Duodenal mucosa (tissue), 2 donors: ENCODE results near the gene MPZL2.

Experiments
- H3K27ac ChIP-seq: one replicate; pipeline ENCODE4 v1.7.0; 2013; ENCODE audit warnings: low read depth, low read length
- H3K27me3 ChIP-seq, 2 donors: one replicate each; pipeline ENCODE4 v1.7.0; 2013; ENCODE audit warnings: low read length in 2 of 2, control low read depth in 1 of 2; ENCODE audit not compliant: insufficient read depth in 2 of 2, control insufficient read depth in 1 of 2
- H3K36me3 ChIP-seq, 2 donors: one replicate each; pipeline ENCODE4 v1.7.0; 2013; ENCODE audit warnings: low read length in 2 of 2, control low read depth in 1 of 2; ENCODE audit not compliant: insufficient read depth in 2 of 2, control insufficient read depth in 1 of 2
- H3K4me1 ChIP-seq, 2 donors: one replicate each; pipeline ENCODE4 v1.7.0; 2013; ENCODE audit warnings: low read length in 2 of 2, control low read depth in 1 of 2; ENCODE audit not compliant: insufficient read depth in 2 of 2, control insufficient read depth in 1 of 2
- H3K4me3 ChIP-seq, 2 donors: one replicate each; pipeline ENCODE4 v1.7.0; 2013; ENCODE audit warnings: low read length in 2 of 2, low read depth in 1 of 2
- H3K9ac ChIP-seq, 2 donors: one replicate each; pipeline ENCODE4 v1.7.0; 2013; ENCODE audit warnings: low read length in 2 of 2, low read depth in 1 of 2
- H3K9me3 ChIP-seq, 2 donors: one replicate each; pipeline ENCODE4 v1.7.0; 2013; ENCODE audit warnings: low read length in 2 of 2, control low read depth in 1 of 2; ENCODE audit not compliant: control insufficient read depth in 1 of 2

Gene MPZL2

GRCh38 chr11:118207079-118207478 is 57.0 kb downstream of the MPZL2 start:
- H3K27me3 ChIP-seq: no peaks in the 10 kb centered on the region
- H3K36me3 ChIP-seq: no peaks in the 10 kb centered on the region
- H3K27ac ChIP-seq: no peak overlapping the region

GRCh38 chr11:118206391-118207031 is 57.6 kb downstream of the MPZL2 start:
- Histone ChIP-seq H3K4me3 (no peak overlapping the region), H3K4me1 (peaks cover 37 to 63% of the 10 kb centered on the region in 2 donors), H3K9ac (no peak overlapping the region), H3K27me3 (no peaks in the 10 kb centered on the region), H3K9me3 (no peaks in the 10 kb centered on the region), H3K27ac (no peak overlapping the region), H3K36me3 (no peaks in the 10 kb centered on the region)

More at GRCh38 chr11:118207079-118207478, 57.0 kb downstream of the MPZL2 start:
- Histone ChIP-seq H3K4me3 (no peak overlapping the region), H3K9ac (no peak overlapping the region), H3K4me1 (peaks cover 36 to 63% of the 10 kb centered on the region in 2 donors), H3K9me3 (no peaks in the 10 kb centered on the region)

GRCh38 chr11:118205606-118206378 is 58.3 kb downstream of the MPZL2 start:
- Histone ChIP-seq H3K4me1 (peaks cover 41 to 69% of the 10 kb centered on the region in 2 donors), H3K27ac (no peak overlapping the region), H3K9ac (no peak overlapping the region), H3K9me3 (no peaks in the 10 kb centered on the region), H3K27me3 (no peaks in the 10 kb centered on the region), H3K36me3 (no peaks in the 10 kb centered on the region), H3K4me3 (no peak overlapping the region)
